OCI-LY1 (cell line): ENCODE results near the gene GALNT1.

Source experiments
- CTCF ChIP-seq: fragments of 200-600 bp; sonication (generic), shearing (Covaris generic); IDR thresholded peaks from 2 replicates; pipeline ENCODE4 v1.5.1; 2017; ENCODE audit warnings: mild to moderate bottlenecking, antibody characterized with exemption, low read length, moderate library complexity, mixed read lengths
- EZH2 ChIP-seq: fragments of 200-600 bp; sonication (generic), shearing (Covaris generic); IDR thresholded peaks from 2 replicates; pipeline ENCODE4 v1.8.0; 2017; ENCODE audit warnings: borderline replicate concordance, mixed run types, mild to moderate bottlenecking, antibody characterized with exemption, low read length, moderate library complexity, mixed read lengths

- no peak for TF ChIP-seq CTCF
- no peak for TF ChIP-seq EZH2
These were observed 100.8 kb downstream of the GALNT1 start for GRCh38 chr18:35682281-35682867.
